CD4-positive, alpha-beta T cell treated with Interleukin-6 at 100 ng/mL for 8 hours (primary cell): Measurements from ENCODE around the gene SNTG2.

Experiments used
- DNase-seq: peaks from one replicate; pipeline ENCODE4 v3.0.0-alpha.2; 2020; ENCODE audit warnings: mixed read lengths, low spot score

SNTG2 gene

DNA sequence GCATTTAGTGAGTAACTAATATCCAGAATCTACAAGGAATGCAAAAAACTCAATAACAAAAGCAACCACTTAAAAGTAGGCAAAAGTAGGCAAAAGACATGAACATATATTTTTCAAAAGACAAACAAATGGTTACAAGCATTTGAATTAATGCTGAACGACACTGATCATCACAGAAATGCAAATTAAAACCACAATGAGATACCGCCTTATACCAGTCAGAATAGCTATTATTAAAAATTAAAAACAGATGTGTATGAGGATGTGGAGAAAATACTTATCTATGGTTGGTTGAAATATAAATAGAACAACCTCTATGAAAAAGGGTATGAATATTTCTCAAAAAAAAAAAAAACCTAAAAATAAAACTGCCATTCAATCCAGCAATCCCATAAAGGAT lies 51.7 kb downstream of the SNTG2 start:
- no peak for DNase-seq

DNA sequence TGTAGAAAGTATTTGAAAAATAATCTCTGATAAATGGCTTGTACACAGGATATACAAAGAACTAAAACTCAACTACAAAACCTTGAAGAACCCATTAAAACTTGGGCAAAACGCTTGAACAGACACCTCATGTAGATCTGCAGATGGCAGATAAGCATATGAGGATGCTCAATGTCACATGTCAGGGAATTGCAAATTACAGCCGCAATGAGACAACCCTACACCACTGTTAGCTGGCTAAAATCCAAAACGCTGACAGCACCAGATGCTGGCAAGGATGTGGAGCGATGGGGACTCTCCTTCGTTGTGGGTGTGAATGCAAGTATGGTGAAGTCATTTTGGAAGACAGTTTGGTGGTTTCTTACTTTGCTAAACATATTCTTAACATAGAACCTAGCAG lies 53.7 kb downstream of the SNTG2 start:
- no peak for DNase-seq

DNA sequence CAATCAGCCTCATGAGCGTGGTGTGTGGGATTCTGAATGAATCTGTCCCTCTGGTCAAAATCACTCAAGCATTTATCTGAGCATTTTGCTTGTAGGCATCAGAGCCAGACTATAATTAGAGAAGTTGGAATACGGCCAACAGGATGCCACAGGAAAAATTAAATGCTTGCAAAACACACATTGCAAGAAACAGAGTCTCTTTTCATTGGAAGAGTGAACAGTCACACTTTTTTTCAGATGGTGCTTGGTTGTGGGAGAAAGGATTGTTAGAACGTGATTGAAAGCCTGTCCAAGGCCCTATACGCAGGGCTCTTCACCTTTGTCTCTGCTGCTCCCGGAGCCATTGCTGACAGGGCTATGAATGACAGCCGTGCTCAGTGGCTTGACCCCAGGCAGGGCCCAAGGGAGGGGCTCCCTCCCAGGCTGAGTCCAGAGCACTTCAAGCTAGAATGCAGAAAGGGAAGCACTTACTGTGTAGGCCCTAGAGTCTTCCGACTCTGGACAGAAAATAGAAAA lies 59.8 kb downstream of the SNTG2 start:
- no peak for DNase-seq

DNA sequence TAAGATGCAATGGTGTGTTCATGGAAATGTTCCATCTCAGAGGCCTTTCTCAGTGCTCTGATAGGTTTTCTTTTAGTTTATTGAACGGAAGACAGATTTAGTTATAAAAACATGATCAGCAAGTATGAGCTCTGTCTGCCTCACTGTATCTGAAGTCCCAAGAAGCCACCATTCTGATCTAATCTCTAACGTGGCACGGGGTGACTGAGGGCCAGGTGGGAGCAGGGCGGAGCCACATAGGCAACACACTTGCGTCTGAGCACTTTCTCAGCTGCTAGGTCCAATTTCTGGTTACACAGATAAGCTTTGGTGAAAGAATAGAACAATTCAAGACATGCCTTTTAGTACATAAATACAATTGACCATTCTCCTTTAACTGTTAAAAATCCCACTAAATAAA lies 60.4 kb downstream of the SNTG2 start:
- DNase-seq, result no peak

DNA sequence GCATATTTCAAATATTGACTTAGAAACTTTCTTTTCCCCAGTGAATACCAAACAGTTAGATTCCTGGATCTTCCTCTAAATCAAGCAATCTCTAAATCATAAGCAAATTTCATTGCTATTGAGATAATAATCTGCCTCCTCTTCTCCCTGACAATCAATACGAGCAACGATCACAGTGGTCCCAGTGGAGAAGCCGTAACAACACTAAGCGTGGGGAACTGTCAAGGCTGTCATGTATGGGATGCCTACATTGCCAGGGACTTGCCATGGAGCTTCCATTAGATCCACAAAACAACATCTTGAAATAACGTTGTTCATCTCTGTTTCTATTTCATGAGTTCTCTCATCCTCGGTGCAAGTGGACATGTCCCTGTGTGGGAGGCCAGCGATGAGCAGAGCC lies 61.3 kb downstream of the SNTG2 start:
- no peak for DNase-seq

DNA sequence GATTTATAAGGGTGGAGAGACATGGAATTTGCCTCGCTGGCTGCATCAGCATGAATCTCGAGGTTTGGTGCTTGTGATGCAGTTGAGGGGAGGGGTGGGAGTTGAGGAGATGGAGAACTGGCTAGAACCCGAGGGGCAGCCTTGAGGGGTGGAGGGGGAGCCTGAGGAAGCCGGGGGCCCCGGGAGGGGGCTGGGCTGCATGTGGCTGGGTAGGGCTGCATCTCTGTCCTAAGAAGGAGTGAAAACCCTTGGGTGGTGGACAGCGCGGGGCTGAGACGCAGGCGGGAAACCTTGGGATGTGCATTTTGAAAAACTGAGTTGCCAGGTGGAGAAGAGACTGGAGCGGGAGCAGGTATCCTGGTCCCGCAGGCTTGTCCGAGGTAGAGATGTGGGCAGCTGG lies 64.2 kb downstream of the SNTG2 start:
- no peak for DNase-seq

DNA sequence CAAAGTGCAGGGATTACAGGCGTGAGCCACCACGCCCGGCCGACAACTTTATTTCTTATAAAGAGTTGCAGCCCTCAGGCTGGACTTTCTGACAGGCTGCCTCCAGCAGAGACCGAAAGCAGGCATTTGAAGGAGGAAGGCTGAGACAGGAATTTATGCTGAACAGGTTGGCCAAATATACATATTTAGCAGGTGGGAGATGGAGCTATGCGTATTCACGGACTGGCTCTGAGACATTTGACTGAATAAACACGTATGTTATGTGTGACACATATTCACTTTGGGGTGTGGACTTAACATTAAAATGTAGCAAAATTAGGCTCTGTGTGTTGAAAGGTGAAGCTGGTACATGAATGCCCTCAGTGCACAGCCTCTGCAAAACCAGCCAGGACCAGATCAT lies 65.9 kb downstream of the SNTG2 start:
- DNase-seq, result no peak

DNA sequence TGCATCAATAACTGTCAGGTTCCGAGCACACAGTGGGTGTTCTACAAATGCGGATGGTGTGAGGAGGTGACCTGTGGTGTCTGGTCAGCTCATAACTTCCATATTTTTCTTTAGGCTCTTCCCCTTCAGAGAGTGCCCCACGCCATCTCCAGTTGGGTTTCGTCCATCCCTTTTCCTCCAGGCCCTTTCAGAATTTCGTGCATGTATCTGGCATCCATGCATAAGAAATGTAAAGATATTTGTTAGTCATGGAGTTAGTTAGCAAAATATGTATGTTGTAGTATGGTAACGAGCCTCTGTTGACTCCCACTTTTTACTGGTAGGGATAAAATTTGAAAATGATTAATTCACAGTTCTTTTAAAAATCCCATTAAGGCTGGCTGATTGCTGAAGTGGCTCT lies 67.2 kb downstream of the SNTG2 start:
- DNase-seq, result no peak

DNA sequence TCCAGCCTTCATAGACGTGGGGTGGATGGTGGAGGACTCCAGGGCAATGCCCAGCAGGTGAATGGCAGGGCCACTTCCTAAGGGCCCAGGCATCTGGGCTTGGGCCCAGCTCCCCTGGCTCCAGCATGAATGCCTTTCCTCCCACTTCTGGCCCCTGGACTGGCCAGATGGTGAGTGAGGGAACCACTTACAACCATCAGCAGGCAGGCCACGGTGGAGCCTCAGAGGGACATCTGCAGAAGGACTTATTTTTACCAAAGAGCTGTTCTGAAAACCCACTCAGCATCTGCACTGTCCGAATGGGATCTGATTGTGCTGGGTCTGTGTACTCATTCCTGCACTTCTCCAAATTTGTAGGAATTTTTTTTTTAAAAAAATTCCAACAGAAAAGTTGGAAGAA lies 69.6 kb downstream of the SNTG2 start:
- DNase-seq, result no peak

DNA sequence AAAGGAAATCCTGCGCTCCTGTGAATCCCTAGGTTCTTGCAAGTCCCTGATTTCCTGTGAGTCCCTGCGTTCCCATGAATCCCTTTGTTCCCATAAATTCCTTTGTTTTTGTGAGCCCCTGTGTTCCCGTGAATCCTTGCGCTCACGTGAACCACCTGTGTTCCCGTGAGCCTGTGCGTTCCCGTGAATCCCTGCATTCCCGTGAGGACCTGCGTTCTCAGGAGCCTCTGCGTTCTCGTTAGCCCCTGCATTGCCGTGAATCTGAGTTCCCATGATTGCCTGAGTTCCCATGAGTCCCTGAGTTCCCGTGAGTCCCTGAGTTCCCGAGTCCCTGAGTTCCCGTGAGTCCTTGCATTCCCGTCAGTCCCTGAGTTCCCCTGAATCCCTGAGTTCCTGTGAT lies 71.5 kb downstream of the SNTG2 start:
- no peak for DNase-seq

DNA sequence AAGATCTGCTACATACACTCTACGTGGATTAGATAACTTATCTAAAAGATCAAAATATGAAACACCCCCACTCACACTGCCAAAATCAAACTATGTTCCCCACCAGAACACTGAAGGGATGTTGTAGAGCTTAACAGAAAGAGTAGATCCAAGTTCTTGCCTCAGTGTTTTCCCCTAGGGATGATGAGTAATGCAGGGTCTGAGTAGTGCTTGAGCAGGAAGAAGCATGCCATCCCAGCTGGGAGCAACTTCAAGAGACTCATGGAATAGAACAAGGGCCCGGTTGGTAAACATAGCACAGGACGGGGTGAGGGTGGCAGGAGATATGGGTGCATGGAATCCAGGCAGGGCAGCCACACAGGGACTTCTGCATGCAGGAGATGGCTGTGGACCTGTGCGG lies 74.3 kb downstream of the SNTG2 start:
- no peak for DNase-seq

DNA sequence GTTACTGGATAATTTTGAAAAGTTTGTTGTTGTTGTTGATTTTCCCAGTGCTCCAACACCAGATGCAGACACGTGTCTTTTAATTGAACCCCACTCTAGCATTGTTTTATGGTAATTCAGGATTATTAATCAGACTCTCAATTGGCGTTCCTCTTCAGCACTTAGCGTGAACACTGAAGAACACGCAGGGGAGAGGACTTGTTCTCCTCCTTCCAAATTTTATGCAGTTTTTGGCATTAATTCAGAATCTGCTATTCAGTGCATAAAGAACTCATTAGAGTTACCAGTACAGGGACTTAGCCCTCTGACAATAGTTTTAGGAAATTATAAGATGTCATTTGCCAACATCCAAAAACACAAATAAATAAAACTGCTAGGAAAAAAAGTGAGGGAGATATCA lies 75.5 kb downstream of the SNTG2 start:
- DNase-seq, result no peak

DNA sequence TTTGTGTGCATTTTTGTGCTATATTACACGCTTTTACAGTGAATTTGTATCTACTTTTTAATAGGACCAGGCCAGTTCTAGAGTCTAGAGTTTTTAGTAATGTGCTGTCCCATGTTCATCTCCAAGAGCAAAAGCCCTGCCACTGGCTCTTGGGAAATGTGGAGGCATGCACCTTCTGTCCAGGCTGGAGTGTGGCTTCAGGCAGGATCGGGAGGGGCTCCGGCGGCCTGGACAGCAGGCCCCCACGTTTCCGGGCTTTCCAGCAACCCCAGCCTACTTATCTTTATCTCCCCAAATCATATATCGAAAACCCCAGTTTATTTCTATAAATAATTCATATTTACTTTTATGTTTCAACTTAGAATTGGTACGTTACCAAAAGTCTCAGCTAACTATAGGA lies 78.2 kb downstream of the SNTG2 start:
- no peak for DNase-seq

DNA sequence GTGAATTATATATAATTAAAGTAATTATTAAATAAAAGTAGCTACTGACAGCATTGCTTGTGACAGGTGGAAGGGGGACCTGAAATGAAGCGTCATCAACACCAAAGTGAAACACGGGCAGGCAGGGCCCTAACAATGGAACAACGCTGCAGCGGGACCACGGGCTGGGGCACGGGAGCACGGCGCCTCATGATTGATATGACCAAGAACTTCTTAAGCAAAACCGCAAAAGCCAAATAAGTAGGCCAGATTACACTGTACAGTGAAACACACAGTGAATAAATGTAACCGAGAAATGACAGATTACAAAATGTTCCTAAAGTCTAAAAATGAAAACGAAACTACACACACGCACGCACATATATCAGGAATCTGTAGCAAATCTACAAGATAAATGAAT lies 81.4 kb downstream of the SNTG2 start:
- no peak for DNase-seq

DNA sequence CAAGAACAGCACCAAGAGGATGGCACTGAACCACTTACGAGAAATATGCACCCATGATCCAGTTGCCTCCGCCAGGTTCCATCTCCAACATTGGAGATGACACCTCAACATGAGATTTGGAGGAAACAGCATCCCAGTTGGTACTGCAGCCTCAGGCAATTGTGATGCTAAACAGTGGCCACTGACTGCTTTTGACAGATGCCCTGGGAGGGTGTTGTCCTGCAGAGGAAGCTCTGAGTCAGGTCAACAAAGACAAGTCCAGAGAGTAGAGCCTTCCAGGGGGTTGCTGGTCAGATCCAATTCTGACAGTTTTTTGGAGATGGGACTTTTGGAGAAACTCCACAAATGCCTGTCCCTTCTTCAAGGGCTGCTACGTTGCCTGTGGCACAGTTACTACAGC lies 82.4 kb downstream of the SNTG2 start:
- DNase-seq, result no peak

DNA sequence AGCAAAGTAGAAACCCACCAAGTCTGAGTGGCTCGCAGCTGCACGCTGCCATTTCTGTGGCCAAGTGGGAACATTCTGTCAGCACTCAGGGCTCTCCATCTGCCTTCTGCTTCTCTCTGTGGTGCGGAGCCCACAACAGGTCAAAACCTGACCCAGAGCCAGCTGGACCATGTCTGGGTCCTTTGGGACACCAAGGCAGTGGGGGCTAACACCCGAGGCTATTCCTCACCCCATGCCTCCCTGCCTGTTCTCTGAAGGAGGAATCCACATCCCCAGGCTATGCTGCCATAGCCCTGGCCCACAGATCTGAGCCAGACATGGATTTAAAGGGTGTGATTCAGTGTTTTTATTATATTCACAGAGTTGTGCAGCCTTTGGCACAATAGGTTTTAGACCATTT lies 86.4 kb downstream of the SNTG2 start:
- no peak for DNase-seq

DNA sequence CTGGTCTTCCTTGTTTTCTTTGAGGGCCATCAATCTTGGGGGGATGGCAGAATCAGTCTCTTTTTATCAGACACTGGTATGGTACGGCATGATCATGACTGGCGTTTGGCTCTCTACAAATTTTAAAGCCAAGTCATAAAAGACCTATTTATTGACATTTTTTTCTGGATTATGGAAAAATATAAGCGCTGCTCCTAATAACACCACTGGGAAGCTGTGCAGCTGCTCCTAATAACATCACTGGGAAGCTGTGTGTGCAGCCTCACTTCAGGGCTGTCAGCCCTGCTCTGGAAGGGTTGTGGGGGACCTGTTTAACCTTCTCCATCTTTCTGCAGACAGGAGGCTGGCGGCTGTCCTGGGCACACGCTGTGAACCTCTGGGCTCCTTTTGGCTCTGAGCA lies 88.9 kb downstream of the SNTG2 start:
- DNase-seq, result no peak

DNA sequence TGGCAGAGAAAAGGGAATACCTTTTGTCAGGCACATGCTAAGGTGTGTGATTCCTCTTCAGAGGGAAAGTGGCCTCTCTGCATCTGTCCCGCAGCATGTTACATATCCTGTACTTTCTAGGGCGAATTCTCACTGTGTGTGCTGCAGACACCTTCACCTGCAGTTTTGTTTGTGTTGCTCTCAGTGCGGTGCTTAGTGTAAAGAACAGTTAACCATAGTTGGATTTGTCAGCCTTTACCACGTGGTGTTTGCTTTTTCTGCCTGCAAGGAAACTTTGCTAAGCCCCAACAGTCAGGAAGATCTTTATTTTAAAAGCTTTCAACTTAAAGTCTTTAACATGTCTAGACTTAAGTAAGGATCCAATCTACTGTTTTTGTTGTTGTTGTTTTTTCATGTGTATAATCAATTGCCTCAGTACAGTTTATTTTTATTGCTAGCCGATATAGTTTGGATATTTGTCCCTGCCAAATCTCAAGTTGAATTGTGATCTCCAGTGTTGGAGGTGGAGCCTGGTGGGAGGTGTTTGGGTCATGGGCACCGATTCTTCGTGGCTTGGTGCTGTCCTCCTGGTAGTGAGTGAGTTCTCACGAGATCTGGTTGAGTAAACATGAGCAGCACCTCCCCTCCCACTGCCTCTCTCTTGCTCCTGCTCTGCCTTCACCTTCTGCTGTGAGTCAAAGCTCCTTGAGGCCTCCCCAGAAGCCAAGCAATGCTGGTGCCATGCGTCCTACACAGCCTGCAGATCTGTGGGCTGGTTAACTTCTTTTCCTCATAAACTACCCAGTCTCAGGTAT lies 90.6 kb downstream of the SNTG2 start:
- no peak for DNase-seq

DNA sequence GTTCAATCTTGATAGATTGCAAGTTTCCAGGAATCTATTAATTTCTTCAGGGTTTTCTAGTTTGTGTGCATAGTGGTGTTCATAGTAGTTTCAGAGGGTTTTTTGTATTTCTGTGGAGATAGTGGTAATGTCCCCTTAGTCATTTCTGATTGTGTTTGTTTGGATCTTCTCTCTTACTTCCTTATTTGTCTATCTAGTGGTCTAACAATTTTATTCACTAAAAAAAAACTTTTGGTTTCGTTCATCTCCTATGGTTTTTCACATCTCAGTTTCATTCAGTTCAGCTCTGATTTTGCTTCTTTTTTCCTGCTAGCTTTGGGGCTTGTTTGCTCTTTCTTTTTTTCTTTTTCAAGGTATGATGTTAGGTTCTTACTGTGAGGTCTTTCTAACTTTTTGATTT lies 94.5 kb downstream of the SNTG2 start:
- no peak for DNase-seq

DNA sequence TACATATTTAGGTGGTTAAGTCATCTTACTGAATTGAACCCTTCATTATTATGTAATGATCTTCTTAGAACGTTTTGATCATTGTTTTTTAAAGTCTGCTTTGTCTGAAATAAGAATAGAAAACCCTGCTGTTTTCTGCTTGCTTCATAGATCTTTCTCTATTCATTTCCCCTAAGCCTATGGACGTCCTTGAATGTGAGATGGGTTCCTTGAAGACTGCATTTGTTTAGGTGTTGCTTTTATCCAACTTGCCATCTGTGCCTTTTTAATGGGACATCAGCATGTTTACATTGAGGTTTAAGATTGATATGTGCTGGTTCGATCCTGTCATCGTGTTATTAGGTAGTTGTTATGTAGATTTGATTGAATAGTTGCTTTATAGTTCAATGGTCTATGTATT lies 95.4 kb downstream of the SNTG2 start:
- no peak for DNase-seq

DNA sequence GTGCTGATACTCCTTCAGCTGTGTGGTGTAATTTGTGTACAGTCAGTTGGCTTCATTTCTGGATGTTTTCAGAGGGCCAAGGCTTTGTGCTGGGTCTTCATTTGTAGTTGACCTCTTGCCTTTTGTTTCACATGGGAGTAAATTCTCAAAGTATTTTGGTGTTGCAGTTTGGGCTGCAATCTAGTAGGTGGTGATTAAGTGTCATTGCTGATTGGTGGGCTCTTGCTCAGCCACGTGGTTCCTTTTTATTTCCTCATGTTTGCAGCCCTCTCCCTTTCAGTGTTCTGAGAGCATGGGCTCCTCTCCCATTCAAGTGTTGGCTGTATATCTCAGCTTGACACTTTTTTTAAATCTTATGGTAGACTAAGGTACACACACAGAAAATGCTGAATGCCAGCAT lies 96.8 kb downstream of the SNTG2 start:
- DNase-seq, result no peak

DNA sequence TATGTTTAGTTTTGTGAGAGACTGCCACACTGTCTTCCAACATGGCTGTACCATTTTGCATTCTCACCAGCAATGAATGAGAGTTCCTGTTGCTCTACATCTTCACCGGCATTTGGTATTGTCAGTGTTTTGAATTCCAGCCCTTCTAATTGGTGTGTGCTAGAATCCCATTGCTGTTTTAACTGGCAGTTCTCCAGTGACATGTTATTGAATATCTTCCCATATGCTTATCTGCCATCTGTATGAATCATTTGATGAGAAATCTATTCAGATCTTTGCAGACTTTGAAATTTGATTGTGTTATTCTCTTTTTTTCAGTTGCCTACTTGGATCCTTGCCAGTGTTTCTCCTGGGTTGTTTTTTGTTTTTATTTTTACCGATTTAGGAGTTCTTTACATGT lies 99.0 kb downstream of the SNTG2 start:
- DNase-seq, result no peak

DNA sequence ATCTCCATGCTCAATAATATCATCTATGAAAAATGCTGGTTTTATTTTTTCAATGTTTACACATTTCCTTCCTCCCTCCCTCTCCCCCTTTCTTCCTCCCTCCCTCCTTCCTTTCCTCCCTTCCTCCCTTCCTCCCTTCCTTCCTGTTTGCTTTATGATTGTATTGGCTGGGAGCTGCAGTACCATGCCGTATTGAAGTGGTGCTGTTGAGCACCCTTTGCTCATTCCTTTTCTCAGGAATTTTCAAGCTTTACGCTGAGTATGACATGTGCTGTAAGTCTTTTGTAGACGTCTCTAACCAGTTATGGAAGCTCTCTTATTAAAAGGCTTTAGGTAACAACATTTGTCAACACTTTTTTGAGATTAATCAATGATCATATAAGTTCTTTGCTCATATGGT lies 100.4 kb downstream of the SNTG2 start:
- DNase-seq, result no peak

DNA sequence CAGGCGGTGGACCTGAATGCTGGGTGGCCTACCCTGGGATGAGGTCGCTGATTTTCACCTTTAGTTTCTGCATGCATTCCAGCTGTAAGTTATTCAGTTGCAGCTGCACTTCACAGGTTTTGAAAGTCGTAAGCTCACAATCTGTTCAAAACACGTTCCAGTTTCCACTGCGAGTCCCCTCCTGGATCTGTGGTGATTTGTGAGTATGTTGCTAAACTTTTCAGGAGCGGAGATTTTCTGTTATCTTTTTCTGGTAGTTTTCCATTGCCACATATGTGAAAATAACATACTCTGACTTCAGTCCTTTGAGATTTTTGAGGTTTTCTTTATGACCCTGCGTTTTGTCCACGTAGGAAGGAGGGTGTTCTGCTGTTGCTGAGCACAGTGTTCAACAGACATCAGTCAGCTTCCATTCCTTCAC lies 102.1 kb downstream of the SNTG2 start:
- no peak for DNase-seq
